Islet precursor cell (in vitro differentiated cells): ENCODE results near the gene CELF3.
"Not testable (repeated sequence)": the region's sequence is repeated elsewhere in the genome, so short reads cannot be mapped to it uniquely, and the experiment has no call there.

Experiments used
- DNase-seq: peaks from one replicate; pipeline ENCODE4 v3.0.0-alpha.2; 2018

CELF3 gene

GRCh38 chr1:151693057-151693651 is 23.4 kb downstream of the CELF3 start:
- no peak for DNase-seq

- no peak for DNase-seq
Measured at GRCh38 chr1:151692226-151692625, 24.4 kb downstream of the CELF3 start.

GRCh38 chr1:151689494-151689893 is 27.1 kb downstream of the CELF3 start:
- no peak for DNase-seq

- DNase-seq, result no peak
Measured at GRCh38 chr1:151686561-151686960, 30.0 kb downstream of the CELF3 start.

- no peak for DNase-seq
Measured at GRCh38 chr1:151684128-151684527, 32.5 kb downstream of the CELF3 start.

GRCh38 chr1:151682901-151683300 is 33.7 kb downstream of the CELF3 start:
- DNase-seq, result not testable (repeated sequence)

- no peak for DNase-seq
Measured at GRCh38 chr1:151681923-151682322, 34.7 kb downstream of the CELF3 start.

- no peak for DNase-seq
Measured at GRCh38 chr1:151680826-151681225, 35.8 kb downstream of the CELF3 start.

- no peak for DNase-seq
Measured at GRCh38 chr1:151680391-151680790, 36.2 kb downstream of the CELF3 start.

- no peak for DNase-seq
Measured at GRCh38 chr1:151673407-151673806, 43.2 kb downstream of the CELF3 start.

- DNase-seq, result not testable (repeated sequence)
Measured at GRCh38 chr1:151670036-151670675, 46.4 kb downstream of the CELF3 start.

GRCh38 chr1:151668090-151668489 is 48.5 kb downstream of the CELF3 start:
- no peak for DNase-seq

- DNase-seq, result no peak
Measured at GRCh38 chr1:151661751-151662150, 54.9 kb downstream of the CELF3 start.

- no peak for DNase-seq
Measured at GRCh38 chr1:151655371-151655770, 61.2 kb downstream of the CELF3 start.

- DNase-seq, result no peak
Measured at GRCh38 chr1:151653397-151653796, 63.2 kb downstream of the CELF3 start.
